ENCODE data around the gene KIF4A. TPM values are rescaled to one million over a fixed set of nuclear protein-coding genes. Genes with fewer than 3 reads are reported as not detected.

Gene KIF4A
- total RNA-seq, 1 donor from 2014 or later = 0.75 TPM

GRCh38 chrX:70279081-70279480, 10.8 kb upstream of the KIF4A start:
- Histone ChIP-seq H3K9me3 (no peaks in the 10 kb centered on the region), H3K4me1 (no peaks in the 10 kb centered on the region), H3K36me3 (no peaks in the 10 kb centered on the region), H3K4me3 (no peak overlapping the region), H3K27me3 (no peaks in the 10 kb centered on the region), H3K27ac (no peak overlapping the region)
- no peak for TF ChIP-seq CTCF (IDR thresholded peaks at IDR 0.05)
- ATAC-seq (no peak), DNase-seq (no peak)
- intact Hi-C loops (cut with DNase I) = no loop called here

- ATAC-seq = no peak
- Histone ChIP-seq H3K27ac (no peak overlapping the region), H3K4me3 (no peak overlapping the region), H3K36me3 (no peaks in the 10 kb centered on the region), H3K4me1 (no peaks in the 10 kb centered on the region), H3K27me3 (no peaks in the 10 kb centered on the region), H3K9me3 (no peaks in the 10 kb centered on the region)
- DNase-seq = no peak
- intact Hi-C loops (cut with DNase I) = no loop called here
- no peak for TF ChIP-seq CTCF (IDR thresholded peaks at IDR 0.05)
These were observed 9.3 kb upstream of the KIF4A start for GRCh38 chrX:70280573-70280972.

GRCh38 chrX:70281951-70282350, 8.0 kb upstream of the KIF4A start, which contains the start of gene RAB41:
Gene RAB41 (plus strand): TSS chrX:70282172. CDS start chrX:70282218, 46 bp downstream.
- no peak for DNase-seq
- ATAC-seq = no peak
- H3K9me3 ChIP-seq = no peaks in the 10 kb centered on the region
- no peak within 1 kb of the TSS for H3K27ac ChIP-seq
- intact Hi-C loops (cut with DNase I) = no loop called here
- H3K36me3 ChIP-seq = no peaks in the 10 kb centered on the region
- TF ChIP-seq CTCF (IDR thresholded peaks at IDR 0.05) = no peak
- H3K4me1 ChIP-seq = no peaks in the 10 kb centered on the region
- H3K27me3 ChIP-seq = no peaks in the 10 kb centered on the region
- H3K4me3 ChIP-seq = no peak within 1 kb of the TSS

- Histone ChIP-seq H3K4me1 (peaks cover 6% of the 10 kb centered on the region), H3K4me3 (peak overlapping the region; percentile 63), H3K36me3 (no peaks in the 10 kb centered on the region), H3K9me3 (no peaks in the 10 kb centered on the region), H3K27ac (peak overlapping the region; percentile 47), H3K27me3 (no peaks in the 10 kb centered on the region)
- DNase-seq (no peak), ATAC-seq (no peak)
- intact Hi-C loops (cut with DNase I) = no loop called here
- no peak for TF ChIP-seq CTCF (IDR thresholded peaks at IDR 0.05)
These were observed 624 bp upstream of the KIF4A start for GRCh38 chrX:70289168-70289792.

DNA sequence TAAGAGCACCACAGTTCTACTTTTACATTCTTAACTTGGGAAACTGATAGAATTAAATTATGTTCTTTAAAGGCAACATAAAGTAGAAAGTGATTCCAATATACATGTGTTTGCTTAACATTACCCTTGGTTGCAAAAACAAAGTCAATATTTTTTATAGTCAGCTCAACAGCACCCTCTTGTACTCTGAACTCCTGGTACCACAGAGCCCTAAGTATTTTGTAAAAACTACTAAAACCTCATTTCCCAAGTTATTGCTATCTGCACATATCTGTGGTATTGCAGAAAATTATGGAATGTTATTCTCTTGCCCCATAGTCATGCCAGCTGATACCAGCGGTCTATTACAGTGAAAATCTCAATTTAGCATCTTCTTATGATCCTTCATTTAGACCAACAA, 2.9 kb downstream of the KIF4A start:
- Histone ChIP-seq H3K9me3 (no peaks in the 10 kb centered on the region), H3K36me3 (no peaks in the 10 kb centered on the region), H3K27ac (no peak overlapping the region), H3K4me3 (no peak overlapping the region), H3K4me1 (peaks cover 6% of the 10 kb centered on the region), H3K27me3 (no peaks in the 10 kb centered on the region)
- no peak for ATAC-seq
- no peak for DNase-seq
- no peak for TF ChIP-seq CTCF (IDR thresholded peaks at IDR 0.05)
- intact Hi-C loops (cut with DNase I) = no loop called here

GRCh38 chrX:70293621-70294020, 3.7 kb downstream of the KIF4A start:
- no peaks in the 10 kb centered on the region for H3K36me3 ChIP-seq
- no peaks in the 10 kb centered on the region for H3K27me3 ChIP-seq
- TF ChIP-seq CTCF (IDR thresholded peaks at IDR 0.05) = no peak
- H3K9me3 ChIP-seq = no peaks in the 10 kb centered on the region
- no peak for ATAC-seq
- intact Hi-C loops (cut with DNase I) = no loop called here
- no peak for DNase-seq
- no peak overlapping the region for H3K4me3 ChIP-seq
- H3K27ac ChIP-seq = no peak overlapping the region
- peaks cover 6% of the 10 kb centered on the region for H3K4me1 ChIP-seq

Data from upper lobe of right lung (tissue), 1 donor.